Measurements from ENCODE around the gene IFT22. TPM values are rescaled to one million over a fixed set of nuclear protein-coding genes. Genes with fewer than 3 reads are reported as not detected.
A peak's percentile ranks its signal among the peaks of the same experiment; 100 is the strongest.

IFT22 gene
- 10 to 100 TPM; 25.6 to 30.6 (median 26.6) TPM for total RNA-seq (2021; fragmentation: NEBNext Ultra II Directional; extraction: Animal tissue kit (Norgen Biotek cat#: 25700))
- long read RNA-seq, transcript IFT22-201 (5 exons, 1,130 nt): major isoform, 22 of 45 reads
- long read RNA-seq, partial matches to known transcripts: 2 of 45 reads
- long read RNA-seq, other reads (novel, unspliced or antisense): 10 of 45 reads

DNA sequence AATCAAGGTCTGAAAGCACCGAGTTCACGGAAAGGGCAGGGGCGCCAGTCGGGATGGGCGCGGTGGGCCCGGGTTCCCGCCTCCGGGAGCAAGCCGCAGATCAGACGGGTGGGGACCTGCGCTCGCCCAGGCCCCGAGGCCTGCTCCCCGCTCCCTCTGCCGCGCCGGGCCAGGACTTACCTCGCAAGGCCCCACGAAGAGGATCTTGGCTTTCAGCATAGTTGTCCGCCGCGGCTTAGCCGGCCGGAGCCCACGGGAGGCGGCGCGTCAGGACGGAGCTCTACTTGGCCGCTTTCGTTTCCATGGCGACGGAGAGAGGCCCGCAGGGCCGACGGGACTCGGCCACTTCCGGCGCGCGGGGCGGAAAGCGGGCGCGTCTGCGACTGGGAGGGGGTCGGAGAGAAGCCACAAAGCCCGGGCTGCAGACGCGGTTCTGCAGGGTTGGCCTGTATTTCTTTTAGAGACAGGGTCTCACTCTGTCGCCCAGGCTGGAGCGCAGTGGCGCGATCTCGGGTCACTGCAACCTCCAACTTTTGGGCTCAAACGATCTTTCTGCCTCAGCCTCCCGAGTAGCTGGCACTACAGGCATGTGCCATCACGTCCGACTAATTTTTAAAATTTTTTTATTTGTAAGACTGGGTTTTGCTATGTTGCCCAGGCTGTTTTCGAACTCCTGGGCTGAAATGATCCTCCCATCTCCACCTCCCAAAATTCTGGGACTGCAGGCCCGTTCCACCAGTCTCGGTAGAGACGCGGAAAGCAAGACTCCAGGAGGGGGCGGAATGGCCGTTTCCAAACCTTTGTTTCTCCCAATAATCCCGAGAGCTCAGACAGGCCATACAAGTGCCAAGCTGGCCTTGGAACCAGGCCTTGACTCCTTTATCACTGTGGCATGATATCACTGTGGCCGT, at the start of gene IFT22:
TSS of gene IFT22 (minus strand) at position 322 of the 911 bp plus-strand sequence. CDS start at position 219, 103 bp downstream.
- Mint-ChIP-seq H3K9me3 (no peaks in the 10 kb centered on the region), H3K36me3 (ENCODE audit: low read depth) (no peaks in the 10 kb centered on the region), H3K27me3 (ENCODE audit: insufficient read depth) (peaks cover 5% of the 10 kb centered on the region; the same call in 1 of the 2 replicates), H3K4me1 (ENCODE audit: low read depth) (peaks cover 6% of the 10 kb centered on the region), H3K4me3 (peak within 1 kb of the TSS; percentile 95), H3K27ac (peak within 1 kb of the TSS; percentile 91)
- TF ChIP-seq, protein P1, sequence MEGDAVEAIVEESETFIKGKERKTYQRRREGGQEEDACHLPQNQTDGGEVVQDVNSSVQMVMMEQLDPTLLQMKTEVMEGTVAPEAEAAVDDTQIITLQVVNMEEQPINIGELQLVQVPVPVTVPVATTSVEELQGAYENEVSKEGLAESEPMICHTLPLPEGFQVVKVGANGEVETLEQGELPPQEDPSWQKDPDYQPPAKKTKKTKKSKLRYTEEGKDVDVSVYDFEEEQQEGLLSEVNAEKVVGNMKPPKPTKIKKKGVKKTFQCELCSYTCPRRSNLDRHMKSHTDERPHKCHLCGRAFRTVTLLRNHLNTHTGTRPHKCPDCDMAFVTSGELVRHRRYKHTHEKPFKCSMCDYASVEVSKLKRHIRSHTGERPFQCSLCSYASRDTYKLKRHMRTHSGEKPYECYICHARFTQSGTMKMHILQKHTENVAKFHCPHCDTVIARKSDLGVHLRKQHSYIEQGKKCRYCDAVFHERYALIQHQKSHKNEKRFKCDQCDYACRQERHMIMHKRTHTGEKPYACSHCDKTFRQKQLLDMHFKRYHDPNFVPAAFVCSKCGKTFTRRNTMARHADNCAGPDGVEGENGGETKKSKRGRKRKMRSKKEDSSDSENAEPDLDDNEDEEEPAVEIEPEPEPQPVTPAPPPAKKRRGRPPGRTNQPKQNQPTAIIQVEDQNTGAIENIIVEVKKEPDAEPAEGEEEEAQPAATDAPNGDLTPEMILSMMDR (IDR thresholded peaks at IDR 0.05): peak; percentile 59; the same call in 1 of the 2 replicates
- DNase-seq: peak; percentile 84

GRCh38 chr7:101370836-101371235, 49.2 kb upstream of the IFT22 start:
- no peaks in the 10 kb centered on the region for H3K9me3 Mint-ChIP-seq
- TF ChIP-seq, protein P1 (IDR thresholded peaks at IDR 0.05): no peak
- no peak overlapping the region for H3K4me3 Mint-ChIP-seq
- H3K27me3 Mint-ChIP-seq (ENCODE audit: insufficient read depth): peaks cover 60% of the 10 kb centered on the region
- no peak for DNase-seq
- no peak overlapping the region for H3K27ac Mint-ChIP-seq
- peaks cover 11% of the 10 kb centered on the region for H3K4me1 Mint-ChIP-seq (ENCODE audit: low read depth)
- no peaks in the 10 kb centered on the region for H3K36me3 Mint-ChIP-seq (ENCODE audit: low read depth)

DNA sequence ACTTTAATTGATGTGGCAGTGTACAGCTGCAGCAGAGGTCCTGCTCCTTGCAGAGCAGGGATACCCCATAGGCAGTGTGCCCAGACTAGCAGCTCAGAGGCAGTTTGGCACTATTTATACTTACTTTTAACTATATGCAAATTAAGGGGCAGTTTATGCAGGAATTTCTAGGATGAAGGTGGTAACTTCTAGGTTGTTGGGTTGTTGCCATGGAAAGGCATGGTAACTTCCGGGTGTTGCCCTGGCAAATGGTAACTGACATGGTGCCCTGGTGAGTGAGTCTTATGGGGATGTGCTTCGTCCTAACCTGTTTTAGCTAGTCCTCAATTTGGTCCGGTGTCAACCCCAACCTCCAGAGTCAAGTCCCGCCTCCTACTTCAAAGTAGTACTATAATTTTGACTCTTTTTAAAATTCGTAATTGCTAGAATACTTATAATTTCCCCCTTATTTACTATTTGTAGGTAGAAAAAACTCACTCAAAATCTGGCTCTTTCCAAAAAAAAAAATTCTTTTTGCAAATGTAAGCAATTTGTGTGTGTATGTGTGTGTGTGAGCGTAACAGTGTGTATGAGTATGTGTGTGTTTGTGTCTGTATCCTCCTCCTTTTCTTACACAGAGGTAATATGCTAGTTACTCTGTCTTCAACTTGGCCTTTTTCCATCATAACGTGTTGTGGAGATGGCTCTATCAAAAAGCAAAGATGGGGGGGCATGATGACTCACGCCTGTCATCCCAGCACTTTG, 47.0 kb upstream of the IFT22 start:
- no peaks in the 10 kb centered on the region for H3K36me3 Mint-ChIP-seq (ENCODE audit: low read depth)
- H3K4me3 Mint-ChIP-seq: no peak overlapping the region
- H3K27ac Mint-ChIP-seq: no peak overlapping the region
- H3K4me1 Mint-ChIP-seq (ENCODE audit: low read depth): peaks cover 2% of the 10 kb centered on the region
- no peak for DNase-seq
- TF ChIP-seq, protein P1 (IDR thresholded peaks at IDR 0.05): no peak
- no peaks in the 10 kb centered on the region for H3K9me3 Mint-ChIP-seq
- peaks cover 53% of the 10 kb centered on the region for H3K27me3 Mint-ChIP-seq (ENCODE audit: insufficient read depth)

DNA sequence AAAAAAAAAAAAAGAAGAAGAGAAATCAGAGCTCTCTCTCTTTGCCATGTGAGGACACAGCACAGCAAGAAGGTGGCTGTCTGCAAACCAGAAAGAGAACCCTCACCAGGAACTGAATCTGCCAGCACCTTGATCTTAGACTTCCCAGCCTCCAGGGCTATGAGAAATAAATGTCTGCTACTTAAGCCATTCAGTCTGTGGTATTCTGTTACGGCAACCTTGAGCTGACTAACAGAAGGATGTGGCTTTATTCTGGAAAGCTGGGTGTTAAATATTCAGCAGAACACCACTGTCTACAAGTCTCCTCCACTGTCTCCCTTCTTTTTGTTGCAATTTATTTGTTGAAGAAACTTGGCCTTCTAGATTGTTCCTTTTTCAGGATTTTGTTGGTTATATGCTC, 46.1 kb upstream of the IFT22 start:
- Mint-ChIP-seq H3K27ac (no peak overlapping the region), H3K36me3 (ENCODE audit: low read depth) (no peaks in the 10 kb centered on the region), H3K4me3 (no peak overlapping the region), H3K4me1 (ENCODE audit: low read depth) (no peaks in the 10 kb centered on the region), H3K27me3 (ENCODE audit: insufficient read depth) (peaks cover 47% of the 10 kb centered on the region), H3K9me3 (no peaks in the 10 kb centered on the region)
- TF ChIP-seq, protein P1 (IDR thresholded peaks at IDR 0.05): no peak
- no peak for DNase-seq

- no peaks in the 10 kb centered on the region for H3K36me3 Mint-ChIP-seq (ENCODE audit: low read depth)
- no peak for DNase-seq
- no peaks in the 10 kb centered on the region for H3K4me1 Mint-ChIP-seq (ENCODE audit: low read depth)
- no peak overlapping the region for H3K4me3 Mint-ChIP-seq
- peaks cover 44% of the 10 kb centered on the region for H3K27me3 Mint-ChIP-seq (ENCODE audit: insufficient read depth)
- H3K27ac Mint-ChIP-seq: no peak overlapping the region
- TF ChIP-seq, protein P1 (IDR thresholded peaks at IDR 0.05): no peak
- H3K9me3 Mint-ChIP-seq: no peaks in the 10 kb centered on the region
Measured at GRCh38 chr7:101365956-101366355, 44.3 kb upstream of the IFT22 start.
